ENCODE measurements around the gene DHX8.

The DHX8 gene

GRCh38 chr17:43530288-43531081, 46.7 kb downstream of the DHX8 start:
- TF ChIP-seq GATA2 (IDR thresholded peaks at IDR 0.05; ENCODE audit: low read depth, low read length) = no peak
- TF ChIP-seq GATA3 (IDR thresholded peaks at IDR 0.05; ENCODE audit: low read depth, low read length) = no peak

- TF ChIP-seq GATA2 (IDR thresholded peaks at IDR 0.05; ENCODE audit: low read depth, low read length) (no peak), GATA3 (IDR thresholded peaks at IDR 0.05; ENCODE audit: low read depth, low read length) (no peak)
Measured at GRCh38 chr17:43531082-43531378, 47.3 kb downstream of the DHX8 start.

- no peak for TF ChIP-seq GATA3 (IDR thresholded peaks at IDR 0.05; ENCODE audit: low read depth, low read length)
- TF ChIP-seq GATA2 (IDR thresholded peaks at IDR 0.05; ENCODE audit: low read depth, low read length) = no peak
Measured at GRCh38 chr17:43531955-43532354, 48.2 kb downstream of the DHX8 start.

- TF ChIP-seq GATA2 (IDR thresholded peaks at IDR 0.05; ENCODE audit: low read depth, low read length) (no peak), GATA3 (IDR thresholded peaks at IDR 0.05; ENCODE audit: low read depth, low read length) (no peak)
Measured at GRCh38 chr17:43532581-43532980, 48.8 kb downstream of the DHX8 start.

- TF ChIP-seq GATA2 (IDR thresholded peaks at IDR 0.05; ENCODE audit: low read depth, low read length) = no peak
- TF ChIP-seq GATA3 (IDR thresholded peaks at IDR 0.05; ENCODE audit: low read depth, low read length) = no peak
Measured at GRCh38 chr17:43533699-43534098, 49.9 kb downstream of the DHX8 start.

GRCh38 chr17:43534909-43535308, 51.1 kb downstream of the DHX8 start:
- TF ChIP-seq GATA2 (IDR thresholded peaks at IDR 0.05; ENCODE audit: low read depth, low read length) (no peak), GATA3 (IDR thresholded peaks at IDR 0.05; ENCODE audit: low read depth, low read length) (no peak)

- TF ChIP-seq GATA2 (IDR thresholded peaks at IDR 0.05; ENCODE audit: low read depth, low read length) = no peak
Measured at GRCh38 chr17:43536236-43536992, 52.6 kb downstream of the DHX8 start.

- TF ChIP-seq GATA2 (IDR thresholded peaks at IDR 0.05; ENCODE audit: low read depth, low read length) (no peak), GATA3 (IDR thresholded peaks at IDR 0.05; ENCODE audit: low read depth, low read length) (no peak)
Measured at GRCh38 chr17:43540821-43541674, 57.3 kb downstream of the DHX8 start.

- TF ChIP-seq GATA3 (IDR thresholded peaks at IDR 0.05; ENCODE audit: low read depth, low read length) (no peak), GATA2 (IDR thresholded peaks at IDR 0.05; ENCODE audit: low read depth, low read length) (no peak)
Measured at GRCh38 chr17:43542859-43543258, 59.1 kb downstream of the DHX8 start.

- TF ChIP-seq GATA2 (IDR thresholded peaks at IDR 0.05; ENCODE audit: low read depth, low read length) (no peak), GATA3 (IDR thresholded peaks at IDR 0.05; ENCODE audit: low read depth, low read length) (no peak)
Measured at GRCh38 chr17:43543300-43543699, 59.5 kb downstream of the DHX8 start.

- no peak for TF ChIP-seq GATA2 (IDR thresholded peaks at IDR 0.05; ENCODE audit: low read depth, low read length)
- no peak for TF ChIP-seq GATA3 (IDR thresholded peaks at IDR 0.05; ENCODE audit: low read depth, low read length)
Measured at GRCh38 chr17:43543771-43544575, 60.2 kb downstream of the DHX8 start.

GRCh38 chr17:43545383-43545632, 61.5 kb downstream of the DHX8 start:
- no peak for TF ChIP-seq GATA3 (IDR thresholded peaks at IDR 0.05; ENCODE audit: low read depth, low read length)
- no peak for TF ChIP-seq GATA2 (IDR thresholded peaks at IDR 0.05; ENCODE audit: low read depth, low read length)

- TF ChIP-seq GATA3 (IDR thresholded peaks at IDR 0.05; ENCODE audit: low read depth, low read length) (no peak), GATA2 (IDR thresholded peaks at IDR 0.05; ENCODE audit: low read depth, low read length) (no peak)
Measured at GRCh38 chr17:43546319-43547188, 62.8 kb downstream of the DHX8 start, which contains the start of gene ETV4. ETV4 (minus strand) TSS chr17:43546340; CDS start chr17:43545617, 723 bp downstream.

Data from SH-SY5Y (cell line).